GM12874 (cell line): ENCODE results near the gene CLCA1.

ENCODE experiments used
- CTCF ChIP-seq: IDR thresholded peaks from 2 replicates; pipeline ENCODE4 v1.5.1; 2011; ENCODE audit warnings: low read depth, mild to moderate bottlenecking, control low read depth, low read length, moderate library complexity; ENCODE audit not compliant: insufficient read depth

Gene CLCA1

GRCh38 chr1:86464819-86465218, 3.9 kb upstream of the CLCA1 start:
- TF ChIP-seq CTCF, result no peak

- no peak for TF ChIP-seq CTCF
These were observed 2.5 kb upstream of the CLCA1 start for GRCh38 chr1:86466109-86466844.

GRCh38 chr1:86466986-86467385, 1.7 kb upstream of the CLCA1 start:
- TF ChIP-seq CTCF, result no peak

GRCh38 chr1:86470859-86471258, 2.1 kb downstream of the CLCA1 start:
- TF ChIP-seq CTCF, result no peak

- TF ChIP-seq CTCF, result no peak
These were observed 2.6 kb downstream of the CLCA1 start for GRCh38 chr1:86471291-86471690.

GRCh38 chr1:86472152-86472551, 3.4 kb downstream of the CLCA1 start:
- TF ChIP-seq CTCF, result no peak

GRCh38 chr1:86472767-86473166, 4.0 kb downstream of the CLCA1 start:
- no peak for TF ChIP-seq CTCF
